K562 (cell line): Measurements from ENCODE around the gene CELSR2. TPM values are rescaled to one million over a fixed set of nuclear protein-coding genes. Genes with fewer than 3 reads are reported as not detected.

Source experiments
- BRCA1 ChIP-seq, 2 experiments: fragments of 450-650 bp in 1 of 2; sonication (generic) in 1 of 2; formaldehyde crosslinking in 1 of 2; IDR thresholded peaks; 2 replicates each; pipeline versions ENCODE4 v1.5.0 to v1.6.1; 2017 to 2020; ENCODE audit warnings: mild to moderate bottlenecking in 1 of 2, missing genetic modification reagents in 1 of 2
- FUS ChIP-seq: fragments of 200-400 bp; formaldehyde crosslinking; optimal IDR thresholded peaks from 2 replicates; pipeline ENCODE3; 2017; ENCODE audit warnings: low read depth, low read length
- HCFC1 ChIP-seq: IDR thresholded peaks from 2 replicates; pipeline ENCODE4 v1.6.1; 2012; ENCODE audit warnings: low read depth, low read length, improper control_type of control experiment
- HNRNPUL1 ChIP-seq: fragments of 200-400 bp; formaldehyde crosslinking; IDR thresholded peaks from 2 replicates; pipeline ENCODE4 v1.6.1; 2017; ENCODE audit warnings: low read length
- IRF9 ChIP-seq: fragments of 450-650 bp; IDR thresholded peaks from 2 replicates; pipeline ENCODE4 v1.6.1; 2016; ENCODE audit warnings: missing biosample characterization, missing genetic modification characterization
- MCM2 ChIP-seq: fragments of 450-650 bp; IDR thresholded peaks from 2 replicates; pipeline ENCODE4 v1.6.1; 2017; ENCODE audit warnings: low read depth, mild to moderate bottlenecking
- MED1 ChIP-seq: sonication (generic); formaldehyde crosslinking; IDR thresholded peaks from 2 replicates; pipeline ENCODE4 v1.8.1; 2023; ENCODE audit warnings: missing genetic modification reagents, borderline replicate concordance
- OTX1 ChIP-seq: fragments of 450-650 bp; formaldehyde crosslinking; IDR thresholded peaks from 2 replicates; pipeline ENCODE4 v1.4.0; 2022; ENCODE audit warnings: mild to moderate bottlenecking
- PBX2 ChIP-seq, 2 experiments: IDR thresholded peaks in 1 of 2; conservative IDR thresholded peaks in 1 of 2; 2 replicates each; pipeline ENCODE4 v1.6.1; 2016; ENCODE audit warnings: low read depth in 2 of 2, mild to moderate bottlenecking in 1 of 2, missing compliant biosample characterization in 1 of 2, missing genetic modification characterization in 1 of 2, moderate library complexity in 1 of 2
- TRIM24 ChIP-seq, 2 experiments: fragments of 450-650 bp; IDR thresholded peaks; 2 replicates each; pipeline ENCODE4 v1.6.1; 2016
- UBTF ChIP-seq, 2 experiments: IDR thresholded peaks; 2 replicates each; pipeline ENCODE4 v1.6.1; 2012; ENCODE audit warnings: improper control_type of control experiment in 2 of 2, low read depth in 2 of 2, low read length in 2 of 2, borderline replicate concordance in 1 of 2
- ZBTB7A ChIP-seq: IDR thresholded peaks from 2 replicates; pipeline ENCODE4 v1.6.1; 2011; ENCODE audit warnings: low read depth, mild to moderate bottlenecking, low read length, moderate library complexity, borderline replicate concordance; ENCODE audit not compliant: control insufficient read depth
- ZNF57 ChIP-seq: fragments of 450-650 bp; formaldehyde crosslinking; IDR thresholded peaks from 2 replicates; pipeline ENCODE4 v1.4.0; 2020; ENCODE audit warnings: mild to moderate bottlenecking, moderate library complexity
- ZNF766 ChIP-seq: fragments of 200-800 bp; sonication (Bioruptor generic); conservative IDR thresholded peaks from 2 replicates; pipeline ENCODE4 v1.6.1; 2016; ENCODE audit warnings: missing genetic modification characterization, missing compliant biosample characterization
- polyA plus RNA-seq, 8 experiments: library from polyadenylated mRNA; depleted of rRNA in 4 of 8; stranded (reverse) in 5 of 8; unstranded in 3 of 8; fragments of >200 nt; fragmentation: Nextera tagmentation in 2 of 8; fragmentation: Illumina TruSeq in 1 of 8; extraction: Ambion mirVana in 2 of 8; extraction: Trizol in 1 of 8; gene quantifications; 2 replicates each; pipeline versions ENCODE4 v1.2.1 to v1.2.3, GENCODE V29; 2011 to 2014; ENCODE audit warnings: inconsistent platforms in 1 of 8, missing spikeins in 1 of 8
- total RNA-seq, 7 experiments: library from RNA; depleted of rRNA in 6 of 7; stranded (reverse); fragments of >200 nt in 6 of 7; fragmentation: Illumina TruSeq in 2 of 7; extraction: Trizol in 2 of 7; gene quantifications; 2 replicates each; pipeline versions ENCODE4 v1.2.1 to v1.2.3, GENCODE V29; 2011 to 2021; ENCODE audit warnings: low replicate concordance in 1 of 7
- TF ChIP-seq, protein P1 (sequence below): fragments of 250-450 bp; sonication (Bioruptor Pico); IDR thresholded peaks from 2 replicates; pipeline ENCODE4 v1.8.0; 2021; ENCODE audit warnings: mild to moderate bottlenecking, moderate library complexity

CELSR2 gene
- total and polyA plus RNA-seq, 9 of the 15 experiments (the other 6 are each of a cell fraction or from before 2014, with no cell fraction given), result 0.31 to 21.9 (median 4.2) TPM

GRCh38 chr1:109277434-109278204, 28.3 kb downstream of the CELSR2 start (continued):
- TF ChIP-seq UBTF (IDR thresholded peaks at IDR 0.05; ENCODE audit: borderline replicate concordance in 1 of 2, low read depth in 2 of 2, low read length in 2 of 2) (no peak), IRF9 (tag) (no peak), MCM2 (no peak), PBX2 (CRISPR knock-in tag; IDR thresholded peaks at IDR 0.05; ENCODE audit: low read depth) (no peak), PBX2 (tag; conservative IDR thresholded peaks at IDR 0.05; ENCODE audit: low read depth) (no peak), ZNF766 (CRISPR knock-in tag) (0 out of 2 replicates have a peak, but pooled peaks have one; percentile 32), OTX1 (CRISPR knock-in tag) (no peak), ZNF57 (CRISPR knock-in tag) (no peak), HNRNPUL1 (no peak), TRIM24 (IDR thresholded peaks at IDR 0.05) (no peak), MED1 (CRISPR knock-in tag) (no peak), ZBTB7A (peak; percentile 54; the same call in 1 of the 2 replicates), HCFC1 (no peak), BRCA1 (IDR thresholded peaks at IDR 0.05) (no peak), BRCA1 (CRISPR knock-in tag; IDR thresholded peaks at IDR 0.05) (no peak), FUS (no peak)
- TF ChIP-seq, protein P1, sequence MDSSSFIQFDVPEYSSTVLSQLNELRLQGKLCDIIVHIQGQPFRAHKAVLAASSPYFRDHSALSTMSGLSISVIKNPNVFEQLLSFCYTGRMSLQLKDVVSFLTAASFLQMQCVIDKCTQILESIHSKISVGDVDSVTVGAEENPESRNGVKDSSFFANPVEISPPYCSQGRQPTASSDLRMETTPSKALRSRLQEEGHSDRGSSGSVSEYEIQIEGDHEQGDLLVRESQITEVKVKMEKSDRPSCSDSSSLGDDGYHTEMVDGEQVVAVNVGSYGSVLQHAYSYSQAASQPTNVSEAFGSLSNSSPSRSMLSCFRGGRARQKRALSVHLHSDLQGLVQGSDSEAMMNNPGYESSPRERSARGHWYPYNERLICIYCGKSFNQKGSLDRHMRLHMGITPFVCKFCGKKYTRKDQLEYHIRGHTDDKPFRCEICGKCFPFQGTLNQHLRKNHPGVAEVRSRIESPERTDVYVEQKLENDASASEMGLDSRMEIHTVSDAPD (CRISPR knock-in tag), result no peak
